HFFc6 (cell line): Measurements from ENCODE around the gene PDCD1. TPM values are rescaled to one million over a fixed set of nuclear protein-coding genes. Genes with fewer than 3 reads are reported as not detected.
A peak's percentile ranks its signal among the peaks of the same experiment; 100 is the strongest.

Source experiments
- DNase-seq: peaks from one replicate; pipeline ENCODE4 v3.0.0-alpha.2; 2018
- H3K27ac Mint-ChIP-seq: 2 replicates; pipeline ENCODE4 v1.8.0; 2020; ENCODE audit warnings: mild to moderate bottlenecking, mixed read lengths
- H3K27me3 Mint-ChIP-seq: 2 replicates; pipeline ENCODE4 v1.8.0; 2021; ENCODE audit warnings: mild to moderate bottlenecking, moderate library complexity, mixed read lengths; ENCODE audit not compliant: insufficient read depth
- H3K36me3 Mint-ChIP-seq: 2 replicates; pipeline ENCODE4 v1.8.0; 2021; ENCODE audit warnings: low read depth, mixed read lengths
- H3K4me1 Mint-ChIP-seq: 2 replicates; pipeline ENCODE4 v1.8.0; 2020; ENCODE audit warnings: low read depth, mixed read lengths
- H3K4me3 Mint-ChIP-seq: 2 replicates; pipeline ENCODE4 v1.8.0; 2020; ENCODE audit warnings: mild to moderate bottlenecking, moderate library complexity, mixed read lengths
- H3K9me3 Mint-ChIP-seq: 2 replicates; pipeline ENCODE4 v1.8.0; 2020; ENCODE audit warnings: mild to moderate bottlenecking, mixed read lengths
- CTCF ChIP-seq: fragments of 200-600 bp; sonication (generic); IDR thresholded peaks from 2 replicates; pipeline ENCODE4 v1.5.0; 2021; ENCODE audit warnings: antibody characterized with exemption, mild to moderate bottlenecking
- total RNA-seq, 6 experiments: library from RNA; stranded (reverse); fragmentation: NEBNext Ultra II Directional; extraction: Animal tissue kit (Norgen Biotek cat#: 25700); gene quantifications; 2 replicates in 1 of 6; 3 replicates in 5 of 6; pipeline ENCODE4 v1.2.3, GENCODE V29; 2021

Gene PDCD1
- total RNA-seq, 6 experiments from 2014 or later: not detected

GRCh38 chr2:241862775-241863535 lies 4.3 kb upstream of the PDCD1 start:
- Mint-ChIP-seq H3K27me3 (peaks cover 10% of the 10 kb centered on the region), H3K9me3 (peaks cover 6% of the 10 kb centered on the region), H3K36me3 (peaks cover 14% of the 10 kb centered on the region), H3K4me3 (peak overlapping the region; percentile 53; the same call in 1 of the 2 replicates), H3K4me1 (no peaks in the 10 kb centered on the region; the same call in 1 of the 2 replicates), H3K27ac (no peak overlapping the region)
- no peak for TF ChIP-seq CTCF
- no peak for DNase-seq

- DNase-seq: no peak
- Mint-ChIP-seq H3K27me3 (peaks cover 10% of the 10 kb centered on the region), H3K9me3 (peaks cover 6% of the 10 kb centered on the region), H3K27ac (no peak overlapping the region), H3K36me3 (peaks cover 14% of the 10 kb centered on the region), H3K4me3 (no peak overlapping the region), H3K4me1 (no peaks in the 10 kb centered on the region; the same call in 1 of the 2 replicates)
- TF ChIP-seq CTCF: no peak
Observed at GRCh38 chr2:241862093-241862492, 3.4 kb upstream of the PDCD1 start.

GRCh38 chr2:241861264-241861663 lies 2.6 kb upstream of the PDCD1 start:
- Mint-ChIP-seq H3K9me3 (peaks cover 6% of the 10 kb centered on the region), H3K27ac (no peak overlapping the region), H3K36me3 (peaks cover 14% of the 10 kb centered on the region), H3K4me3 (no peak overlapping the region), H3K4me1 (no peaks in the 10 kb centered on the region; the same call in 1 of the 2 replicates), H3K27me3 (peaks cover 12% of the 10 kb centered on the region)
- DNase-seq: no peak
- TF ChIP-seq CTCF: no peak

- TF ChIP-seq CTCF: no peak
- DNase-seq: no peak
- H3K27ac Mint-ChIP-seq: no peak overlapping the region
- H3K36me3 Mint-ChIP-seq: peaks cover 11% of the 10 kb centered on the region
- peaks cover 6% of the 10 kb centered on the region for H3K9me3 Mint-ChIP-seq
- peaks cover 11% of the 10 kb centered on the region for H3K27me3 Mint-ChIP-seq
- H3K4me1 Mint-ChIP-seq: no peaks in the 10 kb centered on the region; the same call in 1 of the 2 replicates
- H3K4me3 Mint-ChIP-seq: no peak overlapping the region; the same call in 1 of the 2 replicates
Observed at GRCh38 chr2:241860184-241861078, 1.7 kb upstream of the PDCD1 start.

GRCh38 chr2:241859436-241860183 lies 916 bp upstream of the PDCD1 start:
- Mint-ChIP-seq H3K36me3 (peaks cover 7% of the 10 kb centered on the region), H3K4me3 (peak overlapping the region; percentile 78), H3K27me3 (peaks cover 11% of the 10 kb centered on the region), H3K27ac (no peak overlapping the region), H3K9me3 (peaks cover 6% of the 10 kb centered on the region), H3K4me1 (no peaks in the 10 kb centered on the region; the same call in 1 of the 2 replicates)
- DNase-seq: no peak
- no peak for TF ChIP-seq CTCF
